Activated naive CD4-positive, alpha-beta T cell treated with anti-CD3 and anti-CD28 coated beads, Interleukin-2, amount 50 U/mL, for 16 hours (primary cell): Measurements from ENCODE around the gene GPR89B.
A peak's percentile ranks its signal among the peaks of the same experiment; 100 is the strongest.
"Not testable (repeated sequence)": the region's sequence is repeated elsewhere in the genome, so short reads cannot be mapped to it uniquely, and the experiment has no call there.

Experiments used
- DNase-seq: peaks from one replicate; pipeline ENCODE4 v3.0.0-alpha.2; 2020

GPR89B gene

DNA sequence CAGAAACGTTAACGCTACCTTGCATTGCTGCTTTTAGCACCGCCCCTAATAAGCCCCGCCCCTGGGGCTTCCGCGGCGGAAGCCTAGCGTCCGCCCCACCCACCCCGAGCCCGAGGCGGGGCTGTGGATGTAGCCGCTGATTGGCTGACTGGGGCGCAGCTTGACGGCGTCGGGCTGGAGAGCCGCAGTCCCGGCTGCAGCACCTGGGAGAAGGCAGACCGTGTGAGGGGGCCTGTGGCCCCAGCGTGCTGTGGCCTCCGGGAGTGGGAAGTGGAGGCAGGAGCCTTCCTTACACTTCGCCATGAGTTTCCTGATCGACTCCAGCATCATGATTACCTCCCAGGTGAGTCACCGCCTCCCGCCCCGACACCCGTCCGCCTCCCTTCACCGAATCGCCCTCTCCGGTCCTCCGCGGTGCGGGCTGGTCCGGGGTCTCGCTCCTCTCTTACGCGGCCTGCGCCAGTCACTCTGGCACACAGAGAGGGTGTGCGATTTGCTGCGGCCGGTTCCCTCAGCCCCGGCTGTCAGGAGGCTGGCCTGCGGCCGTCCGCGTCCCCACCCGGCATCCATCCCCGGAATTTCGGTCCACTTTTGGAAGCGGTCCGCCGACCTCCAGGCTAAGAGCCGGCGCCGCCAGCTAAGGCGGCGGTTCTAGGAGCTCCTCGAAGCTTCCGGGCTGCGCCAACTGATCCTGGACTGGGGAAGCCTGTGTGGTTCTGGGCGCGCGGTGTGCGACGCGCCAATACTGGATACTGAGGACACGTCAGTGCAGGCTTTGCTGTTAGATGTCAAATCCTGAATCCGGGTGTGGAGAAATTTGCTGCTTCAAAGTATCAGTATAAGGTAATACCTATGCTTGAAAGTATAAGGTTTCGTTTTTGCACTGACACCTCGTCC lies at the start of gene GPR89B:
Gene GPR89B, plus strand, starts transcription at position 185 of the 897 bp plus-strand sequence. Its CDS starts 117 bp downstream, at position 302.
- DNase-seq = peak; percentile 94

DNA sequence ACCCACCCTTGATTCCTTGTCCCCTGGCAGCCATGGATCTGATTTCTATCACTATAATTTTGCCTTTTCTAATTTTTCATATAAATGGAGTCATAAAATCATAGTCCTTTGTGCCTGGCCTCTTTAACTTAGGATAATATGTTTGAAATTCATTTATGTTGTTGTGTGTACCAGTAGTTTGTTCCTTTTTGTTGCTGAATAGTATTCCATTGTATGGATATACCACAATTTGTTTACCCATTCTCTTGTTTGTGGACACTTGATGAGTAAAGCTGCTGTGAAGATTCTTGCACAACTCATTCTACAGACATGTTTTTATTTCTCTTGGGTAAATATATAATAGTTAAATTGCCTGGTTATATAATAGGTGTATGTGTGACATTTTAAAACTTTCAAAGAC lies 48.3 kb upstream of the GPR89B start:
- DNase-seq = no peak

- no peak for DNase-seq
Measured at GRCh38 chr1:147882535-147882934, 45.7 kb upstream of the GPR89B start.

GRCh38 chr1:147890177-147890790 lies 37.9 kb upstream of the GPR89B start:
- peak; percentile 61 for DNase-seq

GRCh38 chr1:147891088-147891487 lies 37.1 kb upstream of the GPR89B start:
- no peak for DNase-seq

DNA sequence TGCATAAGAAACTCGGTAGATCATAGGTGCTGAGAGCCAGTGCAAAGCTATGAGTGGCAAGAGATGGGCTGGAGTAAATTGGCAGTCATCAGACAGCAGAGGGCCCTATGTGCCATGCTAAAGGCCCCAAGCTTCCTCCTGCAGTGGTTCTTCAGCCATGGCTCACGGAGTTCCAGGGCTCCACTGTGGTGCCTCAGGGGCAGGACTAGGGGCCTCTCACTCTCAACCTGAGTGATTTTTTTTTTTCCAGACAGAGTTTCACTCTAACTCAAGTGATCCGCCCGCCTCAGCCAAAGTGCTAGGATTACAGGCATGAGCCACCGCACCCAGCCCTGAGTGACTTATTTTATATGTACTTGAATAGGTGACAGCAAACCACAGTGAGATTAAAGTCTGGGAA lies 36.0 kb upstream of the GPR89B start:
- DNase-seq = no peak

DNA sequence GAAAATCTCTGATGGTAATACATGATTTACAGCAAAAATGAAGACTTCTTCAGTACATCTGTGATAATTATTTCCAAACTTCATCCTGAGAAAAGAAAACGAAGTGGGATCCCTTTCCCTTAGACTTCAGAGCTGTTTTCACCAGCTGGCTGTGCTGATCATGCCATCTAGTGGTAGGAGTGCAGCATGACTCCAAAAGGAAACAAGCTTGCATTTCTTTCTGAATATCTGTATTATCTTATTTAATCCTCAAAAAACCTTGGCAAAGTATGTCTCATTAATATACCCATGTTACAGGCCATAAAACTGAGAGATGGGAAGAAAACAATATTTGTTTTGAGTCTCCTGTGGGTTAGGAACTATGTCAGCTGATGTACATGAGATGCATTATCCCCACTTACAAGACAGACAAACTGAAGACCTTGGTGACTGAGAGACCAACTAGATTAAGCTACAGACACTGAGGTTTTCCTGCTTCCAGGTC lies 35.4 kb upstream of the GPR89B start:
- peak; percentile 24 for DNase-seq

GRCh38 chr1:147895123-147895522 lies 33.1 kb upstream of the GPR89B start:
- DNase-seq = no peak

DNA sequence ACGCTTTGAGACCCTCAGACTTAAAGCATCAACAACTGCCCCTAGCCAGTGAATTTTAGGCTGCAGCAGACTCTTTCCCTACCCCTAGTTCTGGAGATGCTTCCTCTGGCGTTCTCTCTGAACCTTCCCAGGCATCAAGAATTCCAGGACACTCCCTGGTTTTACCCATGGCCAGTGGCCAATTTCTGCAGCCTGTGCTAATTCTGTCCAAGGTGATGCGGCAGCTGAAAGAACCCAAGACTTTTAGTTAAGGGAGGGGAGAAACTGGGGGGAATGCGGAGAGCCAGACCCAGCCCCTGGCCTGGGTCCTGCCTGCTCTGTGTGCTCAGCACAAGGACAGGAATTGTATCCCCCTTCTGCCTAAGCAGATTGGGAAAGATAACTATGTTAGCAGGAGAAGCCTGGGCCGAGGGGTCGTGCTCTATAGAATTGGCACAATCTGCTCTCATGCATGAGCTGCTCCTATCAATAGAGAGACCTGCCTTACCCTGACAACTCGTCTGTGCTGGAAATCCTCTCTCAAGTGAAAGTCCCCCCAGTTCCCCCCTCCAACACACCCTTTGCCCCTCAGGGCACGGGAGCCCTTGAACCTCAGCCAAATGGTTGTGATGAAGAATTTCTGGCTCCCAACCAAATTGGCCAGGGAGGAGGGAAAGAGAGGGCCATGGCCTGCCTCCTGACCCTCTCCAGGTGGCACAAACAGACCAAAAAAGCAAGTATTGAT lies 31.0 kb upstream of the GPR89B start:
- DNase-seq = no peak

- DNase-seq = no peak
Measured at GRCh38 chr1:147897789-147898188, 30.4 kb upstream of the GPR89B start.

DNA sequence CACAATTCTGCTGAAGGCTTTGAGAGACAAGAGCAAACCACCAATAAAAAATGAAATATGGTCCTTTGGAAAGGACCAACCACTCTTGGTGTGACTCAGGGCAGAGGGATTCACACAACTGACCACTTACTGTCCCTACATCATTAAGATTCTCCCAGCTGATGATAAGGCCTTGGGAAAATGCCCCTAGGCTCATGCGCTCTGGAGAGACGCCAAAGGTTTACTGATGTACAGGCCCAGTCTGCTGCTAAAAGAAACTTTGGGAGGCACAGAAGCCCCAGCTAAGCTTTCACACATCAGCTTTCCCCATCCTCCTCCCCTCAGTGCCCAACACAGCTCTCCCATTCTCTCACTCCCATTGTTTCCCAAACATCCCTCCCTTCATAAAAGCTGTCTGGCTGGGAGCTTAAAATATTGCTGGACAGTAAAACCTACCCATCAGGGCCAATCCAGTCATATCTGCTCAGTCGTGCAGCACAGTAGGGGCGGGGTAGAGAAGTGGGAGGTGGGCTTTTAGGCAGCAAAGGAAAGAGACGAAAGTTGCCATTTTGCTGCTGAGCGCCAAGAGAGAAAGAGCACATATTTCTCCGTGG lies 25.9 kb upstream of the GPR89B start, which contains the start of gene GJA8:
Gene GJA8, plus strand, starts transcription at position 543 of the 593 bp plus-strand sequence. CDS start 5,161 bp downstream, outside the sequence.
- no peak for DNase-seq

GRCh38 chr1:147904726-147905125 lies 23.5 kb upstream of the GPR89B start:
- DNase-seq = no peak

DNA sequence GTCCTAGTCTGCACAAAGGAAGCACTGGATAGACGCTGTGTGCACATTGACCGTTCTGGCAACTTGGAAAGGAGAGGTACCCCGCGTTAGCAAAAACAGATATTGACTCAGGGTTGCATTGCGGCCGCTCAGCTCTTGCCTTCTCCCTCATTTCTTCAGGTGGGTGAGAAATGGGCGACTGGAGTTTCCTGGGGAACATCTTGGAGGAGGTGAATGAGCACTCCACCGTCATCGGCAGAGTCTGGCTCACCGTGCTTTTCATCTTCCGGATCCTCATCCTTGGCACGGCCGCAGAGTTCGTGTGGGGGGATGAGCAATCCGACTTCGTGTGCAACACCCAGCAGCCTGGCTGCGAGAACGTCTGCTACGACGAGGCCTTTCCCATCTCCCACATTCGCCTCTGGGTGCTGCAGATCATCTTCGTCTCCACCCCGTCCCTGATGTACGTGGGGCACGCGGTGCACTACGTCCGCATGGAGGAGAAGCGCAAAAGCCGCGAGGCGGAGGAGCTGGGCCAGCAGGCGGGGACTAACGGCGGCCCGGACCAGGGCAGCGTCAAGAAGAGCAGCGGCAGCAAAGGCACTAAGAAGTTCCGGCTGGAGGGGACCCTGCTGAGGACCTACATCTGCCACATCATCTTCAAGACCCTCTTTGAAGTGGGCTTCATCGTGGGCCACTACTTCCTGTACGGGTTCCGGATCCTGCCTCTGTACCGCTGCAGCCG lies 20.3 kb upstream of the GPR89B start:
- no peak for DNase-seq

DNA sequence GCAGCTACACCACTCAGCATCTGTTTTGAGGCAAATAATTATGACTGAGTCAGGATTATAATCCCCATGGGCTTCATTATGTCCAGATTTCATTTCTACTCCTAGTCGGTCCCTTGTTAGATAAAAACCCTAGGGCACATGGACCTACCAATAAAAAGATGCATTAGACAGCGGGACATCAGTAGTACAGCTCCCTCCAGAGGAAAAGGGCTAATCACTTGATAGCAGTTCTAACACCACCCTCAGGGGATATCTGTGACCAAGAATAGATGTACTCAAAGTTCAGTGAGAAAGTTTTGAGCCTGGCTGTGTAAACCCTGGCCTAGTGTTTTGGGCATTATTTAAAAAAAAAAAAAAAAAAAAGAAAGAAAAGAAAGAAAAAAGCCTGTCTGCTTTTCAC lies 15.7 kb upstream of the GPR89B start:
- DNase-seq = no peak

- no peak for DNase-seq
Measured at GRCh38 chr1:147913362-147913942, 14.8 kb upstream of the GPR89B start.

DNA sequence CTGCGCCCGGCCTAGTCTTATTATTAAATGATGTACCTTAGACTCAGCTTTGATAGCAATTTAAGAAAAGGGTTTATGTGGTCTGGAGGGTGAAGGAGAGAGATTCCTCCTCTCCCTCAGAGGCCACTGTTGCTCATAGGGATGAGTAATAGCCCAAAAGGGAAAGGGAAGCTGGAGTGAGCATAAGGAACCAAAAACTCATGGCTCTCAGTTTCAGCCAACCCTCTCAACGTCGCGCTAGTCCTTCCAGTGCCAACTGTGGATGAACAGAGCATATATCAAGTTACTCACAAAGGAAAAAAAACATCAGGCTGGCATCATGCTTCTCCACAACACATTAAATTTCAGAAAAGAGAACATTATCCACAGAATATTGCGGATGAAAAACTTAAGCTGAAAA lies 8.3 kb upstream of the GPR89B start:
- no peak for DNase-seq

GRCh38 chr1:147924813-147925212 lies 3.4 kb upstream of the GPR89B start:
- DNase-seq = no peak

DNA sequence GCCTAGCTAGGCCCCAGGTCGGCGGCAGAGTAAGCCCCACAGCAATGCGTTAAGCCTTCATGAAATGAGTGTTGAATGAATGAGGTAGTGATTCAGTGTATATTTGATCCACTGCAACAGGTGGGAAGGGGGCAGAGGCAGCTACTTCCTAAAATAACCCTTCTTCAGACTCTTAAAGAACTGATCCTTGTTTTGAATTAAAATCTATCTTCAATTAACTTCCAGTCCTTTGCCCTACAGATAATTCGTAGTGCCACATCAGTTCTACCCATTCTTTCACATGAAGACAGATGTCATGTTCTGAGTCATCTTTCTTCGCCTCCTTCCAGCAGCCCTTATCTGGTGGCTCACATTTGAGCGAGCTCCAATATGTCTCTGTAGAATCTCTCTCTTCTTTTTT lies 1.0 kb upstream of the GPR89B start:
- not testable (repeated sequence) for DNase-seq

- not testable (repeated sequence) for DNase-seq
Measured at GRCh38 chr1:147927689-147928088, 531 bp upstream of the GPR89B start.

GRCh38 chr1:147931137-147931536 lies 2.9 kb downstream of the GPR89B start:
- DNase-seq = not testable (repeated sequence)

GRCh38 chr1:147935296-147935695 lies 7.1 kb downstream of the GPR89B start:
- DNase-seq = not testable (repeated sequence)

GRCh38 chr1:147940456-147940855 lies 12.2 kb downstream of the GPR89B start:
- DNase-seq = not testable (repeated sequence)
